Gastroesophageal sphincter (tissue), 4 donors: ENCODE measurements around the gene GIPC2. TPM values are rescaled to one million over a fixed set of nuclear protein-coding genes. Genes with fewer than 3 reads are reported as not detected.
"Not testable (repeated sequence)": the region's sequence is repeated elsewhere in the genome, so short reads cannot be mapped to it uniquely, and the experiment has no call there.

Experiments used
- ATAC-seq: fragments of 150-250 bp; one replicate; pipeline ENCODE4 v1.9.1; 2016; ENCODE audit warnings: mild to moderate bottlenecking, moderate library complexity
- H3K27ac ChIP-seq, 4 donors: fragments of 200-600 bp; sonication (generic) in 3 of 4; 1 replicate in 3 of 4; 2 replicates in 1 of 4; pipeline ENCODE4 v1.5.1; 2016 to 2019
- H3K27me3 ChIP-seq: fragments of 200-600 bp; sonication (generic); one replicate; pipeline ENCODE4 v1.5.1; 2019
- H3K36me3 ChIP-seq, 2 donors: fragments of 200-600 bp; sonication (generic); one replicate each; pipeline ENCODE4 v1.5.1; 2019; ENCODE audit warnings: control low read depth in 1 of 2
- H3K4me1 ChIP-seq, 3 donors: fragments of 200-600 bp; sonication (generic); 1 replicate in 2 of 3; 2 replicates in 1 of 3; pipeline ENCODE4 v1.5.1; 2016 to 2019; ENCODE audit warnings: control low read depth in 2 of 3
- H3K4me3 ChIP-seq, 2 donors: fragments of 200-600 bp; sonication (generic); one replicate each; pipeline ENCODE4 v1.5.1; 2019; ENCODE audit warnings: mild to moderate bottlenecking in 1 of 2, moderate library complexity in 1 of 2
- H3K9me3 ChIP-seq, 3 donors: fragments of 200-600 bp; sonication (generic); one replicate each; pipeline ENCODE4 v1.5.1; 2017 to 2019; ENCODE audit warnings: control low read depth in 2 of 3
- EP300 ChIP-seq: sonication (generic); formaldehyde crosslinking; IDR thresholded peaks from one replicate; pipeline ENCODE4 v1.6.1; 2017; ENCODE audit warnings: antibody characterized with exemption, mild to moderate bottlenecking
- POLR2A ChIP-seq, 2 donors: fragments of 450-650 bp; IDR thresholded peaks; one replicate each; pipeline ENCODE4 v1.6.1; 2017; ENCODE audit warnings: antibody characterized with exemption in 2 of 2, mild to moderate bottlenecking in 2 of 2, moderate library complexity in 1 of 2
- POLR2AphosphoS5 ChIP-seq: sonication (generic); formaldehyde crosslinking; IDR thresholded peaks from one replicate; pipeline ENCODE4 v1.6.1; 2017; ENCODE audit warnings: antibody characterized with exemption
- WGBS, 2 donors: methylation state at CpG; one replicate each; pipeline ENCODE4 v1.1.5; 2018; ENCODE audit warnings: low coverage in 1 of 2; 5-methylcytosine and 5-hydroxymethylcytosine counted together
- total RNA-seq, 4 donors: library from RNA; depleted of rRNA; stranded (reverse); fragments of >200 nt; gene quantifications; one replicate each; pipeline ENCODE4 v1.1.0, GENCODE V29; 2016
- TF ChIP-seq, protein P1 (sequence below), 4 experiments: fragments of 200-600 bp in 2 of 4; fragments of 450-650 bp in 2 of 4; sonication (generic) in 1 of 4; IDR thresholded peaks; one replicate each; pipeline ENCODE4 v1.5.1; 2017 to 2019; ENCODE audit warnings: antibody characterized with exemption in 4 of 4, mild to moderate bottlenecking in 2 of 4, moderate library complexity in 2 of 4

GIPC2 gene
- total RNA-seq, 4 donors from 2014 or later: 2.2 to 9.0 (median 5.5) TPM

- Histone ChIP-seq H3K4me1 (peaks cover 0 to 8% (median 0%) of the 10 kb centered on the region in 3 donors), H3K27me3 (no peaks in the 10 kb centered on the region), H3K36me3 (no peaks in the 10 kb centered on the region), H3K27ac (peak overlapping the region in 3 of 4 donors; percentile 39 to 66 (median 52)), H3K4me3 (no peak overlapping the region), H3K9me3 (no peaks in the 10 kb centered on the region)
- peak; percentile 71 for ATAC-seq
- TF ChIP-seq, protein P1, sequence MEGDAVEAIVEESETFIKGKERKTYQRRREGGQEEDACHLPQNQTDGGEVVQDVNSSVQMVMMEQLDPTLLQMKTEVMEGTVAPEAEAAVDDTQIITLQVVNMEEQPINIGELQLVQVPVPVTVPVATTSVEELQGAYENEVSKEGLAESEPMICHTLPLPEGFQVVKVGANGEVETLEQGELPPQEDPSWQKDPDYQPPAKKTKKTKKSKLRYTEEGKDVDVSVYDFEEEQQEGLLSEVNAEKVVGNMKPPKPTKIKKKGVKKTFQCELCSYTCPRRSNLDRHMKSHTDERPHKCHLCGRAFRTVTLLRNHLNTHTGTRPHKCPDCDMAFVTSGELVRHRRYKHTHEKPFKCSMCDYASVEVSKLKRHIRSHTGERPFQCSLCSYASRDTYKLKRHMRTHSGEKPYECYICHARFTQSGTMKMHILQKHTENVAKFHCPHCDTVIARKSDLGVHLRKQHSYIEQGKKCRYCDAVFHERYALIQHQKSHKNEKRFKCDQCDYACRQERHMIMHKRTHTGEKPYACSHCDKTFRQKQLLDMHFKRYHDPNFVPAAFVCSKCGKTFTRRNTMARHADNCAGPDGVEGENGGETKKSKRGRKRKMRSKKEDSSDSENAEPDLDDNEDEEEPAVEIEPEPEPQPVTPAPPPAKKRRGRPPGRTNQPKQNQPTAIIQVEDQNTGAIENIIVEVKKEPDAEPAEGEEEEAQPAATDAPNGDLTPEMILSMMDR (IDR thresholded peaks at IDR 0.05): peak; percentile 84 to 91 (median 87)
- TF ChIP-seq POLR2AphosphoS5: no peak
- no peak for TF ChIP-seq POLR2A (IDR thresholded peaks at IDR 0.05)
- TF ChIP-seq EP300: no peak
- WGBS, 2 donors: 47 to 67% methylated on average over 3 to 5 of the region's 9 CpGs
Observed at GRCh38 chr1:78114034-78114956, 68.5 kb downstream of the GIPC2 start.

GRCh38 chr1:78120485-78120884, 74.7 kb downstream of the GIPC2 start:
- ATAC-seq: not testable (repeated sequence)

DNA sequence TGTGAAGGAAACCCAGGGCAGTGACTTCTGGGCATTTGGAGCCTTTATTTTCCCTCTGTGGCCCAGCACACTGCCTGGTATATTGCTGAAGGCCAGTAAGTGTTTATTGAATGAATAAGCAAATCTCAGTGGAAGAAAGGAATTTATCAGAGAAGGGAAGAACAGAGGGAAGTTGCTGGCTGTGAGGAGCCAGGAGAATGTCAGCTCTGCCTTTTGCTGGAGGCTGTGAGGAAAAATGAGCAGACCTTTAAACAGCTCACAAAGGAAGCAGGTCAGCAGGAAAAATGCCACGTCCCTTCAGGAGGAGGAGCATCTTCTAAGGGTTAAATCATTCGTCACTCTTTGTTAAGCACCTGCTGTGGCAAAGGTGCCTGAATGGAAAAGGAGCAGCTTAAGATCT, 75.9 kb downstream of the GIPC2 start:
- Histone ChIP-seq H3K9me3 (no peaks in the 10 kb centered on the region), H3K36me3 (no peaks in the 10 kb centered on the region), H3K27ac (no peak overlapping the region), H3K4me3 (no peak overlapping the region), H3K27me3 (no peaks in the 10 kb centered on the region), H3K4me1 (no peaks in the 10 kb centered on the region)
- WGBS, 2 donors: 35 to 38% methylated on average over 2 of the region's 2 CpGs
- no peak for ATAC-seq
- no peak for TF ChIP-seq POLR2AphosphoS5
- TF ChIP-seq, protein P1 (IDR thresholded peaks at IDR 0.05): no peak
- no peak for TF ChIP-seq POLR2A (IDR thresholded peaks at IDR 0.05)
- no peak for TF ChIP-seq EP300

More at GRCh38 chr1:78120485-78120884, 74.7 kb downstream of the GIPC2 start:
- H3K4me3 ChIP-seq, H3K27me3 ChIP-seq, H3K4me1 ChIP-seq, H3K27ac ChIP-seq, H3K36me3 ChIP-seq, H3K9me3 ChIP-seq: not testable (repeated sequence)
- WGBS, 2 donors: 89 to 92% methylated on average over 6 of the region's 6 CpGs

DNA sequence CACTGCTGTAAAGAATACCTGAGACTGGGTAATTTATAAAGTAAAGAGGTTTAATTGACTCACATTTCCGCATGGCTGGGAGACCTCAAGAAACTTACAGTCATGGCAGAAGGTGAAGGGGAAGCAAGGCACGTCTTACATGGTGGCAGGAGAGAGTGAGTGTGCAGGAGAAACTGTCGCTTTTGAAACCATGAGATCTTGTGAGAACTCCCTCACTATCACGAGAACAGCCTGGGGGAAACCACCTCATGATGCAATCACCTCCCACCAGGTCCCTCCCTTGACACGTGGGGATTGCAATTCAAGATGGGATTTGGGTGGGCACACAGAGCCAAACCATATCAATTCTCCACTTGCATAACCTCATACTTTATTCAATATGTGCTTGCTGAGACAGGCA, 76.6 kb downstream of the GIPC2 start:
- 72 to 76% methylated on average over 5 of the region's 5 CpGs for WGBS, 2 donors
- H3K4me1 ChIP-seq: no peaks in the 10 kb centered on the region
- TF ChIP-seq, protein P1 (IDR thresholded peaks at IDR 0.05): no peak
- TF ChIP-seq POLR2AphosphoS5 (no peak), POLR2A (IDR thresholded peaks at IDR 0.05) (no peak), EP300 (no peak)

GRCh38 chr1:78126506-78126905, 80.7 kb downstream of the GIPC2 start:
- no peaks in the 10 kb centered on the region for H3K4me1 ChIP-seq
- no peak overlapping the region for H3K27ac ChIP-seq
- whole genome bisulfite sequencing, 2 donors: 84 to 100% methylated on average over 1 to 3 of the region's 3 CpGs
- ATAC-seq: no peak
- no peaks in the 10 kb centered on the region for H3K9me3 ChIP-seq
- H3K4me3 ChIP-seq: no peak overlapping the region
- H3K36me3 ChIP-seq: no peaks in the 10 kb centered on the region
- H3K27me3 ChIP-seq: no peaks in the 10 kb centered on the region
- TF ChIP-seq EP300 (no peak), POLR2AphosphoS5 (no peak), POLR2A (IDR thresholded peaks at IDR 0.05) (no peak)
- TF ChIP-seq, protein P1 (IDR thresholded peaks at IDR 0.05): no peak

More for the DNA sequence above, 76.6 kb downstream of the GIPC2 start:
- ATAC-seq: no peak
- Histone ChIP-seq H3K27ac (no peak overlapping the region), H3K9me3 (no peaks in the 10 kb centered on the region), H3K36me3 (no peaks in the 10 kb centered on the region), H3K4me3 (no peak overlapping the region), H3K27me3 (no peaks in the 10 kb centered on the region)
